GM12891 (cell line): ENCODE measurements around the gene GAREM2.

Experiments
- DNase-seq: peaks from one replicate; pipeline ENCODE4 v3.0.0; 2011; ENCODE audit warnings: low spot score; ENCODE audit not compliant: insufficient read length
- FAIRE-seq: peaks from 2 replicates; lab custom pipeline; 2011; peaks lifted over from hg19 to GRCh38; lab: Jason Lieb, UNC
- PAX5 ChIP-seq: IDR thresholded peaks from 2 replicates; pipeline ENCODE4 v1.6.1; 2011; ENCODE audit warnings: low read length, moderate library complexity, mild to moderate bottlenecking; ENCODE audit not compliant: insufficient read depth, severe bottlenecking
- POLR2A ChIP-seq: IDR thresholded peaks from 2 replicates; pipeline ENCODE4 v1.6.1; 2011; ENCODE audit warnings: low read depth, low read length, control low read depth
- POLR2AphosphoS5 ChIP-seq: IDR thresholded peaks from 2 replicates; pipeline ENCODE4 v1.6.1; 2011; ENCODE audit warnings: low read depth, low read length, control low read depth
- POU2F2 ChIP-seq: IDR thresholded peaks from 2 replicates; pipeline ENCODE4 v1.6.1; 2011; ENCODE audit warnings: low read depth, mild to moderate bottlenecking, control low read depth, low read length, moderate library complexity
- SPI1 ChIP-seq: IDR thresholded peaks from 2 replicates; pipeline ENCODE4 v1.6.1; 2011; ENCODE audit warnings: low read depth, low read length, control low read depth
- TAF1 ChIP-seq: IDR thresholded peaks from 2 replicates; pipeline ENCODE4 v1.6.1; 2011; ENCODE audit warnings: low read depth, low read length, control low read depth

The GAREM2 gene

GRCh38 chr2:26176279-26176615 is 3.4 kb downstream of the GAREM2 start:
- no peak for TF ChIP-seq POLR2A
- TF ChIP-seq SPI1 = no peak
- TF ChIP-seq PAX5 = no peak
- no peak for TF ChIP-seq POU2F2
- no peak for TF ChIP-seq POLR2AphosphoS5
- TF ChIP-seq TAF1 = no peak
- DNase-seq (no peak), FAIRE-seq (no peak)

DNA sequence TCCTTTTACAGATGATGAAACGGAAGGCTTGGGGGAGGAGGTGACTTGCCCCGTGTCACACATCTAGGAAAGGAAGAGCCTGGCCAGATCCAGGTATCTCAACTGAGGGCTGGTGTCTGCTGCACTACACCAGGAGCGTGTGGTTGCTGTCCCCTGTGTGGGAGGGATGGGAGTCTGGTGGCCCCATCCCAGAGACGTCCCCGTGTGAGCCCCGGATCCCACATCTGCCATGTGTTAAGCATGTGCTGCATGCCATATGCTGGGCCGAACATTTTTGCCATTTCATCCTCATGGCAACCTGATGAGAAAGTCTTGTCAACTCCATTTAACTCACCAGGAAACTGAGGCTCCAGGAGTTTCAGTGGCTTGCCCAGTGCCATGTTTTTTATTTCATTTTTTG is 4.2 kb downstream of the GAREM2 start:
- DNase-seq (no peak), FAIRE-seq (no peak)
- TF ChIP-seq POU2F2 = no peak
- no peak for TF ChIP-seq PAX5
- no peak for TF ChIP-seq POLR2AphosphoS5
- no peak for TF ChIP-seq POLR2A
- TF ChIP-seq SPI1 = no peak
- TF ChIP-seq TAF1 = no peak

GRCh38 chr2:26178246-26178645 is 5.4 kb downstream of the GAREM2 start:
- no peak for DNase-seq
- no peak for TF ChIP-seq POLR2A
- FAIRE-seq = no peak

GRCh38 chr2:26178746-26179436 is 6.0 kb downstream of the GAREM2 start:
- no peak; the same call in 1 of the 2 replicates for TF ChIP-seq SPI1
- TF ChIP-seq TAF1 = no peak
- TF ChIP-seq POLR2A = no peak
- TF ChIP-seq PAX5 = no peak
- TF ChIP-seq POLR2AphosphoS5 = no peak
- no peak for TF ChIP-seq POU2F2
- DNase-seq (no peak), FAIRE-seq (peak; percentile 48)

GRCh38 chr2:26179446-26179913 is 6.6 kb downstream of the GAREM2 start:
- no peak for DNase-seq
- no peak for FAIRE-seq
- TF ChIP-seq PAX5 (no peak), TAF1 (no peak), SPI1 (no peak), POU2F2 (no peak), POLR2A (no peak), POLR2AphosphoS5 (no peak)

GRCh38 chr2:26182441-26182840 is 9.6 kb downstream of the GAREM2 start:
- DNase-seq (no peak), FAIRE-seq (no peak)
- TF ChIP-seq POU2F2 = no peak
- TF ChIP-seq POLR2AphosphoS5 = no peak
- TF ChIP-seq TAF1 = no peak
- no peak for TF ChIP-seq PAX5
- no peak for TF ChIP-seq SPI1

DNA sequence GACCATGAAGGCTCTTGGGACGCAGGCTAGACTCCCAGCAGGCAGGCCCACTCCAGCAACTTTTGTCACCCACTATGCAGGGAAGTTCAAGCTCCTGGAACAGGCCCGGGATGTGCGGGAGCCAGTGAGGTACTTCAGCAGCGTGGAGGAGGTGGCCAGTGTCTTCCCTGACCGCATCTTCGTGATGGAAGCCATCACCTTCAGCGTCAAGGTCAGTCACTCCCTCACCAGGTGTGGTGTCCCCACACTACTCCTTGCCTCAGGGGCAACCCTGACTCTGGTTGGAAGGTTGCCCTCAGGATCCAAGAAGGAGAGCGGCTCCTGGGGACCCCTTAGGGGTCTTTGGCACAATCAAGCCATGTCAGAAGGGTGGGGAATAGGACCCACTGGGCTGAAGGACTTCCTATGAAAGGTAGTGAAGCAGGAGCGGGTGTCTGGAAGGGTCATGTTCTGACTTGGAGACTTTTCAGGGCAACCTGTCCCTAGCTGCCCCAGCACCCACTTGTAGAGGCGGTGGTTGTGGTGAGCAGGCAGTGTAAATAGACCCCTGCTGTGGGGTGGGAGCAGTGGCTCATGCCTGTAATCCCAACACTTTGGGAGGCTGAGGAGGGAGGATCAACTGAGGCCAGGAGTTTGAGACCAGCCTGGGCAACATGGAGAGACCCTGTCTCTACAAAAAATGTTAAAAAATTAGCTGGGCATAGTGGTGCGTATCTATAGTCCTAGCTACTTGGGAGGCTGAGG is 10.2 kb downstream of the GAREM2 start:
- TF ChIP-seq POLR2AphosphoS5 = no peak
- no peak for TF ChIP-seq SPI1
- no peak for TF ChIP-seq TAF1
- no peak for TF ChIP-seq POLR2A
- TF ChIP-seq PAX5 = no peak
- no peak for TF ChIP-seq POU2F2
- FAIRE-seq (no peak), DNase-seq (no peak)

GRCh38 chr2:26184121-26184520 is 11.2 kb downstream of the GAREM2 start:
- no peak for DNase-seq
- FAIRE-seq = no peak
- no peak for TF ChIP-seq POU2F2
- TF ChIP-seq POLR2AphosphoS5 = no peak
- TF ChIP-seq POLR2A = no peak
- TF ChIP-seq PAX5 = no peak
- no peak for TF ChIP-seq SPI1
- TF ChIP-seq TAF1 = no peak

GRCh38 chr2:26184555-26185303 is 11.8 kb downstream of the GAREM2 start:
- peak; percentile 95 for DNase-seq
- TF ChIP-seq SPI1 (peak; percentile 32; the same call in 1 of the 2 replicates), PAX5 (no peak), TAF1 (no peak), POLR2AphosphoS5 (no peak), POLR2A (no peak)
- peak; percentile 98 for FAIRE-seq
